Neuronal stem cell (in vitro differentiated cells): ENCODE data around the gene ADGRG3.

ENCODE experiments used
- DNase-seq: peaks from one replicate; pipeline ENCODE4 v3.0.0-alpha.2; 2013; ENCODE audit warnings: low spot score
- H2AFZ ChIP-seq: one replicate; pipeline ENCODE4 v1.6.1; 2013; ENCODE audit warnings: mild to moderate bottlenecking, low read length, inconsistent platforms
- H2AK5ac ChIP-seq: 2 replicates; pipeline ENCODE4 v1.6.1; 2013; ENCODE audit warnings: low read depth, mild to moderate bottlenecking, inconsistent platforms, low read length, moderate library complexity, mixed read lengths
- H2BK120ac ChIP-seq: 2 replicates; pipeline ENCODE4 v1.6.1; 2013; ENCODE audit warnings: low read depth, mild to moderate bottlenecking, inconsistent platforms, low read length, moderate library complexity, mixed read lengths
- H2BK12ac ChIP-seq: one replicate; pipeline ENCODE4 v1.6.1; 2013; ENCODE audit warnings: low read length, inconsistent platforms
- H2BK15ac ChIP-seq: 2 replicates; pipeline ENCODE4 v1.6.1; 2013; ENCODE audit warnings: mild to moderate bottlenecking, low read length, inconsistent platforms, mixed read lengths
- H2BK5ac ChIP-seq: one replicate; pipeline ENCODE4 v1.6.1; 2013; ENCODE audit warnings: inconsistent platforms, mild to moderate bottlenecking, low read length, moderate library complexity
- H3K14ac ChIP-seq: one replicate; pipeline ENCODE4 v1.6.1; 2013; ENCODE audit warnings: low read length, inconsistent platforms
- H3K18ac ChIP-seq: 2 replicates; pipeline ENCODE4 v1.6.1; 2013; ENCODE audit warnings: low read length, inconsistent platforms
- H3K23ac ChIP-seq: 2 replicates; pipeline ENCODE4 v1.6.1; 2013; ENCODE audit warnings: low read depth, mild to moderate bottlenecking, mixed read lengths, low read length, inconsistent platforms; ENCODE audit not compliant: poor library complexity
- H3K27ac ChIP-seq: replicated peaks from 3 replicates; pipeline ENCODE4 v1.5.1; 2013; ENCODE audit warnings: low read length, inconsistent platforms
- H3K27me3 ChIP-seq, 3 experiments: 2 replicates each; pipeline ENCODE4 v1.6.1; 2013; ENCODE audit warnings: low read length in 3 of 3, mild to moderate bottlenecking in 2 of 3, inconsistent platforms in 1 of 3, low read depth in 1 of 3, mixed read lengths in 1 of 3, moderate library complexity in 1 of 3; ENCODE audit not compliant: control insufficient read depth in 3 of 3, insufficient read depth in 3 of 3
- H3K36me3 ChIP-seq, 2 donors: replicated peaks in 1 of 2; 2 replicates each; pipeline ENCODE4 v1.6.1; 2013; ENCODE audit warnings: low read length in 2 of 2; ENCODE audit not compliant: control insufficient read depth in 2 of 2, insufficient read depth in 2 of 2
- H3K4ac ChIP-seq: 2 replicates; pipeline ENCODE4 v1.6.1; 2013; ENCODE audit warnings: inconsistent platforms, mild to moderate bottlenecking, low read length, moderate library complexity
- H3K4me1 ChIP-seq, 2 donors: 1 replicate in 1 of 2; 2 replicates in 1 of 2; pipeline ENCODE4 v1.6.1; 2013; ENCODE audit warnings: low read length in 2 of 2, low read depth in 1 of 2; ENCODE audit not compliant: control insufficient read depth in 2 of 2, insufficient read depth in 1 of 2
- H3K4me2 ChIP-seq: one replicate; pipeline ENCODE4 v1.6.1; 2013; ENCODE audit warnings: mild to moderate bottlenecking, low read length, inconsistent platforms; ENCODE audit not compliant: insufficient read depth, poor library complexity, severe bottlenecking
- H3K4me3 ChIP-seq, 2 donors: 2 replicates each; pipeline ENCODE4 v1.5.1; 2013; ENCODE audit warnings: low read length in 2 of 2, mild to moderate bottlenecking in 2 of 2, inconsistent platforms in 1 of 2, moderate library complexity in 1 of 2
- H3K79me1 ChIP-seq: one replicate; pipeline ENCODE4 v1.6.1; 2013; ENCODE audit warnings: low read depth, mild to moderate bottlenecking, inconsistent platforms, low read length, moderate library complexity
- H3K9ac ChIP-seq: one replicate; pipeline ENCODE4 v1.6.1; 2013; ENCODE audit warnings: mild to moderate bottlenecking, low read depth, low read length, inconsistent platforms; ENCODE audit not compliant: poor library complexity
- H3K9me3 ChIP-seq, 2 donors: replicated peaks in 1 of 2; 2 replicates each; pipeline versions ENCODE3 to v1.6.1; 2013; ENCODE audit warnings: low read length in 2 of 2, mild to moderate bottlenecking in 2 of 2, inconsistent platforms in 1 of 2, low read depth in 1 of 2, mixed read lengths in 1 of 2, moderate library complexity in 1 of 2; ENCODE audit not compliant: control insufficient read depth in 2 of 2, insufficient read depth in 1 of 2
- H4K8ac ChIP-seq: one replicate; pipeline ENCODE4 v1.6.1; 2013; ENCODE audit warnings: low read depth, mild to moderate bottlenecking, inconsistent platforms, low read length, moderate library complexity
- H4K91ac ChIP-seq: one replicate; pipeline ENCODE4 v1.6.1; 2013; ENCODE audit warnings: low read length, low read depth, mild to moderate bottlenecking, inconsistent platforms; ENCODE audit not compliant: poor library complexity
- WGBS, 2 donors: extraction: QIAGEN DNeasy Blood & Tissue Kit; methylation state at CpG; one replicate each; pipeline ENCODE4 v1.1.7; 2013; ENCODE audit warnings: missing lambda C conversion rate in 2 of 2, mixed read lengths in 1 of 2; ENCODE audit not compliant: insufficient read length in 2 of 2, insufficient replicate concordance in 1 of 2; ENCODE audit errors: extremely low coverage in 2 of 2; 5-methylcytosine and 5-hydroxymethylcytosine counted together

The ADGRG3 gene

GRCh38 chr16:57703416-57704010, 35.4 kb downstream of the ADGRG3 start:
- H3K4me1 ChIP-seq: peaks cover 12 to 17% of the 10 kb centered on the region in 2 donors

GRCh38 chr16:57704011-57704904, 36.2 kb downstream of the ADGRG3 start:
- Histone ChIP-seq H2AFZ (peak overlapping the region; percentile 3), H3K79me1 (peaks cover 3% of the 10 kb centered on the region), H2BK12ac (no peak overlapping the region), H3K27ac (no peak overlapping the region), H2BK120ac (no peak overlapping the region), H3K9me3 (peaks cover 0 to 4% of the 10 kb centered on the region in 2 donors), H3K14ac (no peak overlapping the region), H4K8ac (no peak overlapping the region), H3K18ac (no peak overlapping the region), H4K91ac (no peak overlapping the region), H3K23ac (peak overlapping the region; percentile 50), H3K9ac (no peak overlapping the region), H3K4me1 (peaks cover 12 to 17% of the 10 kb centered on the region in 2 donors), H3K36me3 (no peaks in the 10 kb centered on the region), H2BK5ac (no peak overlapping the region), H2AK5ac (peak overlapping the region; percentile 26), H3K4me3 (no peak overlapping the region), H2BK15ac (peak overlapping the region; percentile 98), H3K27me3 (peaks cover 0 to 5% (median 0%) of the 10 kb centered on the region in 3 experiments), H3K4me2 (no peak overlapping the region), H3K4ac (no peak overlapping the region)
- no peak for DNase-seq
- no CpG with 5 or more reads among the region's 11 CpGs for WGBS, 2 donors

More at GRCh38 chr16:57703416-57704010, 35.4 kb downstream of the ADGRG3 start:
- H2BK12ac ChIP-seq: no peak overlapping the region
- H3K36me3 ChIP-seq: no peaks in the 10 kb centered on the region
- H3K9me3 ChIP-seq: peaks cover 0 to 4% of the 10 kb centered on the region in 2 donors
- H3K4me3 ChIP-seq: no peak overlapping the region
- no peak overlapping the region for H2BK15ac ChIP-seq
- no peak overlapping the region for H4K8ac ChIP-seq
- no peak overlapping the region for H3K14ac ChIP-seq
- H2AFZ ChIP-seq: no peak overlapping the region
- no peak overlapping the region for H2BK5ac ChIP-seq
- peaks cover 3% of the 10 kb centered on the region for H3K79me1 ChIP-seq
- no peak overlapping the region for H4K91ac ChIP-seq
- H2BK120ac ChIP-seq: no peak overlapping the region
- no peak overlapping the region for H3K9ac ChIP-seq
- H3K18ac ChIP-seq: peak overlapping the region; percentile 27
- H3K4ac ChIP-seq: no peak overlapping the region
- H3K27ac ChIP-seq: no peak overlapping the region
- no CpG with 5 or more reads among the region's 11 CpGs for WGBS, 2 donors
- no peak overlapping the region for H3K4me2 ChIP-seq
- DNase-seq: no peak
- peaks cover 0 to 5% (median 0%) of the 10 kb centered on the region in 3 experiments for H3K27me3 ChIP-seq
- no peak overlapping the region for H2AK5ac ChIP-seq
- H3K23ac ChIP-seq: no peak overlapping the region

- Histone ChIP-seq H4K8ac (no peak overlapping the region), H2AK5ac (peak overlapping the region; percentile 26), H2BK15ac (peak overlapping the region; percentile 98), H4K91ac (no peak overlapping the region), H3K27ac (no peak overlapping the region), H3K27me3 (peaks cover 0 to 4% (median 0%) of the 10 kb centered on the region in 3 experiments), H3K9me3 (peaks cover 0 to 4% of the 10 kb centered on the region in 2 donors), H3K4me2 (no peak overlapping the region), H3K4me3 (peak overlapping the region in 1 of 2 donors; percentile 55), H2BK120ac (no peak overlapping the region), H3K23ac (peak overlapping the region; percentile 50), H3K18ac (peak overlapping the region; percentile 37), H2BK12ac (no peak overlapping the region), H3K9ac (peak overlapping the region; percentile 30), H3K4me1 (peaks cover 12 to 17% of the 10 kb centered on the region in 2 donors), H3K14ac (no peak overlapping the region), H2AFZ (no peak overlapping the region), H3K36me3 (no peaks in the 10 kb centered on the region), H3K79me1 (peaks cover 3% of the 10 kb centered on the region), H2BK5ac (no peak overlapping the region), H3K4ac (no peak overlapping the region)
- 100% methylated on average over 1 of the region's 4 CpGs; no CpG with 5 or more reads in 1 of the 2 donors for WGBS, 2 donors
- DNase-seq: no peak
Measured at GRCh38 chr16:57704905-57705852, 37.1 kb downstream of the ADGRG3 start.
